Measurements from ENCODE around the gene PCDHGB1.
"Not testable (repeated sequence)": the region's sequence is repeated elsewhere in the genome, so short reads cannot be mapped to it uniquely, and the experiment has no call there.

The PCDHGB1 gene

GRCh38 chr5:141369994-141370848 is 20.3 kb downstream of the PCDHGB1 start, which contains the start of gene PCDHGB3:
PCDHGB3 (plus strand) TSS chr5:141370242; CDS start chr5:141370395, 153 bp downstream.
- peak within 1 kb of the TSS; percentile 59 for H2AFZ ChIP-seq (ENCODE audit: low read length, unreplicated experiment)
- no peaks in the 10 kb centered on the region for H3K79me2 ChIP-seq (ENCODE audit: control insufficient read depth, insufficient read depth, low read length, unreplicated experiment)
- H3K27me3 ChIP-seq (ENCODE audit: insufficient read depth, low read length) = peaks cover 91% of the 10 kb centered on the region
- H3K36me3 ChIP-seq (ENCODE audit: insufficient read depth, low read length) = no peaks in the 10 kb centered on the region
- no peak within 1 kb of the TSS for H3K27ac ChIP-seq (ENCODE audit: low read depth, low read length)
- H3K4me3 ChIP-seq (ENCODE audit: low read depth, low read length) = peak within 1 kb of the TSS; percentile 67
- no peaks in the 10 kb centered on the region for H3K4me1 ChIP-seq (ENCODE audit: control insufficient read depth, insufficient read depth, low read length, unreplicated experiment)

DNA sequence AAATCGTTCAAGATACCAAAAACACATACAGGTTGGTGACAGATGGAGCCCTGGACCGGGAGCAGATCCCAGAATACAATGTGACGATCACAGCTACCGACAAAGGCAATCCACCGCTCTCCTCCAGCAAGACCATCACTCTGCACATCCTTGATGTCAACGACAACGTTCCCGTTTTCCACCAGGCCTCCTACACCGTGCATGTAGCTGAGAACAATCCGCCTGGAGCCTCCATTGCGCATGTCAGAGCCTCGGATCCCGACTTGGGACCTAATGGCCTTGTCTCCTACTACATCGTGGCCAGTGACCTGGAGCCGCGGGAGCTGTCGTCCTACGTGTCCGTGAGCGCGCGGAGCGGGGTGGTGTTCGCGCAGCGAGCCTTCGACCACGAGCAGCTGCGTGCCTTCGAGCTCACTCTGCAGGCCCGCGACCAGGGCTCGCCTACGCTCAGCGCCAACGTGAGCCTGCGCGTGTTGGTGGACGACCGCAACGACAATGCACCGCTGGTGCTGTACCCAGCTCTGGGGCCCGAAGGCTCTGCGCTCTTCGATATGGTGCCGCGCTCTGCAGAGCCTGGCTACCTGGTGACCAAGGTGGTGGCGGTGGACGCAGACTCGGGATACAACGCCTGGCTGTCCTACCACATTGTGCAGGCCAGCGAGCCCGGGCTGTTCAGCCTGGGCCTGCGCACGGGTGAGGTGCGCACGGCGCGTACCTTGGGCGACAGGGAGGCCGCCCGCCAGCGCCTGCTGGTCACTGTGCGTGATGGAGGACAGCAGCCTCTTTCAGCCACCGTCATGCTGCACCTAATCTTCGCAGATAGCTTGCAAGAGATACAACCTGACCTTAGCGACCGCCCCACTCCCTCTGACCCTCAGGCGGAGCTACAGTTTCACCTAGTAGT is 21.9 kb downstream of the PCDHGB1 start:
- Histone ChIP-seq H3K27ac (ENCODE audit: low read depth, low read length) (no peak overlapping the region), H2AFZ (ENCODE audit: low read length, unreplicated experiment) (no peak overlapping the region), H3K79me2 (ENCODE audit: control insufficient read depth, insufficient read depth, low read length, unreplicated experiment) (no peaks in the 10 kb centered on the region), H3K36me3 (ENCODE audit: insufficient read depth, low read length) (no peaks in the 10 kb centered on the region), H3K4me3 (ENCODE audit: low read depth, low read length) (no peak overlapping the region), H3K27me3 (ENCODE audit: insufficient read depth, low read length) (peaks cover 77% of the 10 kb centered on the region), H3K4me1 (ENCODE audit: control insufficient read depth, insufficient read depth, low read length, unreplicated experiment) (no peaks in the 10 kb centered on the region)

DNA sequence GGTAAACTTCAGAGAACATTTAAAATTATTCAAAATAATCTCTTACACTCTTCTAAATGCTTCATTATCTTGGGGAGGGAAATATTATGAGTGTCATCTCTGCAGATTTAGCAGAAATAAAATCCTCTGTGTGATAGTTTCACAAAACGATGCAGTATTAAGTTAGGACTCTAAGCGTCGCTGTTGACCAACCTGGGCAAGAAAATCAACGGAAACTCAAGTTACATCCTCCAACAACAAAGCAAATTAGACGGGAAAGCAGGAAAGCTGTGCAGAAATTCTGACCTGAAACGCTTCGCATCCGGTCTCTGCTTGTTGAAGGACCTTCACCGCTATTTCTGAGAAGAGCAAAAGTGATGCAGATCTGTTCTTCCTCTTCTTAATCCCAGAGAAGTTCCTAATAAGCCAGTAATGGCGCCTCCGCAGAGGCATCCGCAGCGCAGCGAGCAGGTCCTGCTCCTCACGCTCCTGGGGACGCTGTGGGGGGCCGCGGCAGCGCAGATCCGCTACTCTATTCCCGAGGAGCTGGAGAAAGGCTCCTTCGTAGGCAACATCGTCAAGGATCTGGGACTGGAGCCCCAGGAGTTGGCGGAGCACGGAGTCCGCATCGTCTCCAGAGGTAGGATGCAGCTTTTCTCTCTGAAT is 23.9 kb downstream of the PCDHGB1 start, which contains the start of gene PCDHGA6:
Gene PCDHGA6 (plus strand): TSS at position 219 of the 645 bp plus-strand sequence. CDS start 193 bp downstream, at position 412.
- Histone ChIP-seq H3K4me3 (ENCODE audit: low read depth, low read length) (peak within 1 kb of the TSS; percentile 67), H3K36me3 (ENCODE audit: insufficient read depth, low read length) (no peaks in the 10 kb centered on the region), H3K4me1 (ENCODE audit: control insufficient read depth, insufficient read depth, low read length, unreplicated experiment) (no peaks in the 10 kb centered on the region), H3K27ac (ENCODE audit: low read depth, low read length) (no peak within 1 kb of the TSS), H3K79me2 (ENCODE audit: control insufficient read depth, insufficient read depth, low read length, unreplicated experiment) (no peaks in the 10 kb centered on the region), H3K27me3 (ENCODE audit: insufficient read depth, low read length) (peaks cover 72% of the 10 kb centered on the region), H2AFZ (ENCODE audit: low read length, unreplicated experiment) (no peak within 1 kb of the TSS)

GRCh38 chr5:141374627-141375026 is 24.7 kb downstream of the PCDHGB1 start:
- no peaks in the 10 kb centered on the region for H3K79me2 ChIP-seq (ENCODE audit: control insufficient read depth, insufficient read depth, low read length, unreplicated experiment)
- H3K4me1 ChIP-seq (ENCODE audit: control insufficient read depth, insufficient read depth, low read length, unreplicated experiment) = no peaks in the 10 kb centered on the region
- H3K27ac ChIP-seq (ENCODE audit: low read depth, low read length) = no peak overlapping the region
- no peaks in the 10 kb centered on the region for H3K36me3 ChIP-seq (ENCODE audit: insufficient read depth, low read length)
- H3K4me3 ChIP-seq (ENCODE audit: low read depth, low read length) = peak overlapping the region; percentile 67; the same call in 1 of the 2 replicates
- H2AFZ ChIP-seq (ENCODE audit: low read length, unreplicated experiment) = no peak overlapping the region
- H3K27me3 ChIP-seq (ENCODE audit: insufficient read depth, low read length) = peaks cover 74% of the 10 kb centered on the region

DNA sequence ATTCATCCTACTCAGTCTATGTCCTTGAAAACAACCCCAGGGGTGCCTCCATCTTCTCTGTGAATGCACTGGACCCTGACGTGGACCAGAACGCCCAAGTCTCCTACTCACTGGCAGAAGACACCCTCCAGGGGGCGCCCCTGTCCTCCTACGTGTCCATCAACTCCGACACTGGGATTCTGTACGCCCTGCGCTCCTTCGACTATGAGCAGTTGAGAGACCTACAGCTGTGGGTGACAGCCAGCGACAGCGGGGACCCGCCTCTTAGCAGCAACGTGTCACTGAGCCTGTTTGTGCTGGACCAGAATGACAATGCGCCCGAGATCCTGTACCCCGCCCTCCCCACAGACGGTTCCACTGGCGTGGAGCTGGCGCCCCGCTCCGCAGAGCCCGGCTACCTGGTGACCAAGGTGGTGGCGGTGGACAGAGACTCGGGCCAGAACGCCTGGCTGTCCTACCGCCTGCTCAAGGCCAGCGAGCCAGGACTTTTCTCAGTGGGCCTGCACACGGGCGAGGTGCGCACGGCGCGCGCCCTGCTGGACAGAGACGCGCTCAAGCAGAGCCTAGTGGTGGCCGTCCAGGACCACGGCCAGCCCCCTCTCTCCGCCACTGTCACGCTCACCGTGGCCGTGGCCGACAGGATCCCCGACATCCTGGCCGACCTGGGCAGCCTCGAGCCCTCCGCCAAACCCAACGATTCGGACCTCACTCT is 25.7 kb downstream of the PCDHGB1 start:
- H3K4me1 ChIP-seq (ENCODE audit: control insufficient read depth, insufficient read depth, low read length, unreplicated experiment); H3K36me3 ChIP-seq (ENCODE audit: insufficient read depth, low read length); H3K27ac ChIP-seq (ENCODE audit: low read depth, low read length); H3K4me3 ChIP-seq (ENCODE audit: low read depth, low read length); H3K79me2 ChIP-seq (ENCODE audit: control insufficient read depth, insufficient read depth, low read length, unreplicated experiment); H2AFZ ChIP-seq (ENCODE audit: low read length, unreplicated experiment): not testable (repeated sequence)
- peaks cover 74% of the 10 kb centered on the region for H3K27me3 ChIP-seq (ENCODE audit: insufficient read depth, low read length)

DNA sequence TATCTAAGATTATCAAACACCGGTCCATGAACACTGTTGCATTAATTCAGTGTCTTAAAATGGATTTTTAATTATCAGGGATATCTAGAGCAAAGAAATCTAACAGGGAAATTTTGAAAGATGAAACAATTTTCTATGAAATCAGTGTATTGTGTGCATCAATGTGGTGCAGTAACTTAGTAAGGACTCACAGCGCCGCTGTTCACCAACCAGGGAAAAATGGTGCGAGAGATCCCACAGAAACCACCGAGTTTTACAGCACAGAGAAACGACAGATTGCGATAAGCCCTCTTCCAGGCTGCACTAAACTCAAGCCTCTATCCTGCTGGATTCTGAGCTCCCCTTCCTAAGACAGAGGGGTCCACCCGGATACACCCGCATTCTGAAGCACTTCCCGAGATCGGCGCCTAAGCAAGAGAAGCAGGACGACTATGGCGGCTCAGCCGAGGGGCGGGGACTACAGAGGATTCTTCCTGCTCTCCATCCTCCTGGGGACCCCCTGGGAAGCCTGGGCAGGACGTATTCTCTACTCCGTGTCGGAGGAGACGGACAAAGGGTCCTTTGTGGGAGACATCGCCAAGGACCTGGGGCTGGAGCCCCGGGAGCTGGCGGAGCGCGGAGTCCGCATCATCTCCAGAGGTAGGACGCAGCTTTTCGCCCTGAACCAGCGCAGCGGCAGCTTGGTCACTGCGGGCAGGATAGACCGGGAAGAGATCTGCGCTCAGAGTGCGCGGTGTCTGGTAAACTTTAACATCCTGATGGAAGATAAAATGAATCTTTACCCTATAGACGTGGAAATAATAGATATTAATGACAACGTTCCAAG is 32.8 kb downstream of the PCDHGB1 start, which contains the start of gene PCDHGA7:
Gene PCDHGA7 (plus strand): TSS at position 274 of the 826 bp plus-strand sequence. CDS start 158 bp downstream, at position 432.
- no peak within 1 kb of the TSS for H3K27ac ChIP-seq (ENCODE audit: low read depth, low read length)
- peak within 1 kb of the TSS; percentile 67 for H3K4me3 ChIP-seq (ENCODE audit: low read depth, low read length)
- H3K27me3 ChIP-seq (ENCODE audit: insufficient read depth, low read length) = peaks cover 80% of the 10 kb centered on the region
- H3K4me1 ChIP-seq (ENCODE audit: control insufficient read depth, insufficient read depth, low read length, unreplicated experiment) = no peaks in the 10 kb centered on the region
- H2AFZ ChIP-seq (ENCODE audit: low read length, unreplicated experiment) = no peak within 1 kb of the TSS
- no peaks in the 10 kb centered on the region for H3K36me3 ChIP-seq (ENCODE audit: insufficient read depth, low read length)
- H3K79me2 ChIP-seq (ENCODE audit: control insufficient read depth, insufficient read depth, low read length, unreplicated experiment) = no peaks in the 10 kb centered on the region

- Histone ChIP-seq H3K27me3 (ENCODE audit: insufficient read depth, low read length) (peaks cover 83% of the 10 kb centered on the region), H3K79me2 (ENCODE audit: control insufficient read depth, insufficient read depth, low read length, unreplicated experiment) (no peaks in the 10 kb centered on the region), H2AFZ (ENCODE audit: low read length, unreplicated experiment) (no peak overlapping the region), H3K4me1 (ENCODE audit: control insufficient read depth, insufficient read depth, low read length, unreplicated experiment) (no peaks in the 10 kb centered on the region), H3K36me3 (ENCODE audit: insufficient read depth, low read length) (no peaks in the 10 kb centered on the region), H3K4me3 (ENCODE audit: low read depth, low read length) (no peak overlapping the region), H3K27ac (ENCODE audit: low read depth, low read length) (no peak overlapping the region)
These were observed 33.4 kb downstream of the PCDHGB1 start for GRCh38 chr5:141383345-141383744.

DNA sequence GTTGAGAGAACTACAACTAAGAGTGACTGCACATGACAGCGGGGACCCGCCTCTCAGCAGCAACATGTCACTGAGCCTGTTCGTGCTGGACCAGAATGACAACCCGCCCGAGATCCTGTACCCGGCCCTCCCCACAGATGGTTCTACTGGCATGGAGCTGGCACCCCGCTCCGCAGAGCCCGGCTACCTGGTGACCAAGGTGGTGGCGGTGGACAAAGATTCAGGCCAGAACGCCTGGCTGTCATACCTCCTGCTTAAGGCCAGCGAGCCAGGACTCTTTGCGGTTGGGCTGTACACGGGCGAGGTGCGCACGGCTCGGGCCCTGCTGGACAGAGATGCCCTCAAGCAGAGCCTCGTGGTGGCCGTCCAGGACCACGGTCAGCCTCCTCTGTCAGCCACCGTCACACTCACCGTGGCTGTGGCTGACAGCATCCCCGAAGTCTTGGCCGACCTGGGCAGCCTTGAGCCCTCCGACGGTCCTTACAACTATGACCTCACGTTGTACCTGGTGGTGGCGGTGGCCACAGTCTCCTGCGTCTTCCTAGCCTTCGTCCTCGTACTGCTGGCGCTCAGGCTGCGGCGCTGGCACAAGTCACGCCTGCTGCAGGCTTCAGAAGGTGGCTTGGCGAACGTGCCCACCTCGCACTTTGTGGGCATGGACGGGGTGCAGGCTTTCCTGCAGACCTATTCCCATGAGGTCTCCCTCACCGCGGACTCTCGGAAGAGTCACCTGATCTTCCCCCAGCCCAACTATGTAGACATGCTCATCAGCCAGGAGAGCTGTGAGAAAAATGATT is 34.8 kb downstream of the PCDHGB1 start:
- no peak overlapping the region for H2AFZ ChIP-seq (ENCODE audit: low read length, unreplicated experiment)
- no peaks in the 10 kb centered on the region for H3K4me1 ChIP-seq (ENCODE audit: control insufficient read depth, insufficient read depth, low read length, unreplicated experiment)
- H3K4me3 ChIP-seq (ENCODE audit: low read depth, low read length) = no peak overlapping the region
- peaks cover 84% of the 10 kb centered on the region for H3K27me3 ChIP-seq (ENCODE audit: insufficient read depth, low read length)
- H3K79me2 ChIP-seq (ENCODE audit: control insufficient read depth, insufficient read depth, low read length, unreplicated experiment) = no peaks in the 10 kb centered on the region
- no peak overlapping the region for H3K27ac ChIP-seq (ENCODE audit: low read depth, low read length)
- no peaks in the 10 kb centered on the region for H3K36me3 ChIP-seq (ENCODE audit: insufficient read depth, low read length)

Measured in ACC112 (cell line).